ENCODE measurements around the gene MRPS12. TPM values are rescaled to one million over a fixed set of nuclear protein-coding genes. Genes with fewer than 3 reads are reported as not detected.
A peak's percentile ranks its signal among the peaks of the same experiment; 100 is the strongest.

The MRPS12 gene
- total and polyA plus RNA-seq, 2 of the 13 experiments (the other 11 are each of a cell fraction or from before 2014, with no cell fraction given) = 27.5 to 54.8 TPM

GRCh38 chr19:38929929-38930775, 592 bp upstream of the MRPS12 start, which contains the start of gene SARS2 (continued):
- TF ChIP-seq, protein P1, sequence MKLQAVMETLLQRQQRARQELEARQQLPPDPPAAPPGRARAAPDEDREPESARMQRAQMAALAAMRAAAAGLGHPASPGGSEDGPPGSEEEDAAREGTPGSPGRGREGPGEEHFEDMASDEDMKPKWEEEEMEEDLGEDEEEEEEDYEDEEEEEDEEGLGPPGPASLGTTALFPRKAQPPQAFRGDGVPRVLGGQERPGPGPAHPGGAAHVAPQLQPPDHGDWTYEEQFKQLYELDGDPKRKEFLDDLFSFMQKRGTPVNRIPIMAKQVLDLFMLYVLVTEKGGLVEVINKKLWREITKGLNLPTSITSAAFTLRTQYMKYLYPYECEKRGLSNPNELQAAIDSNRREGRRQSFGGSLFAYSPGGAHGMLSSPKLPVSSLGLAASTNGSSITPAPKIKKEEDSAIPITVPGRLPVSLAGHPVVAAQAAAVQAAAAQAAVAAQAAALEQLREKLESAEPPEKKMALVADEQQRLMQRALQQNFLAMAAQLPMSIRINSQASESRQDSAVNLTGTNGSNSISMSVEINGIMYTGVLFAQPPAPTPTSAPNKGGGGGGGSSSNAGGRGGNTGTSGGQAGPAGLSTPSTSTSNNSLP (IDR thresholded peaks at IDR 0.05; ENCODE audit: low read depth, low read length) = no peak
- TF ChIP-seq ZNF704 (CRISPR knock-in tag; IDR thresholded peaks at IDR 0.05; ENCODE audit: borderline replicate concordance) = no peak
- TF ChIP-seq ZNF570 (CRISPR knock-in tag; IDR thresholded peaks at IDR 0.05; ENCODE audit: borderline replicate concordance) = no peak
- no peak for TF ChIP-seq TCF7 (IDR thresholded peaks at IDR 0.05; ENCODE audit: low read depth)
- no peak for TF ChIP-seq ZNF550 (CRISPR knock-in tag; IDR thresholded peaks at IDR 0.05; ENCODE audit: borderline replicate concordance)
- no peak for TF ChIP-seq IKZF4 (CRISPR knock-in tag; IDR thresholded peaks at IDR 0.05; ENCODE audit: borderline replicate concordance, low read depth, not compliant biosample characterization)
- TF ChIP-seq, protein P2, sequence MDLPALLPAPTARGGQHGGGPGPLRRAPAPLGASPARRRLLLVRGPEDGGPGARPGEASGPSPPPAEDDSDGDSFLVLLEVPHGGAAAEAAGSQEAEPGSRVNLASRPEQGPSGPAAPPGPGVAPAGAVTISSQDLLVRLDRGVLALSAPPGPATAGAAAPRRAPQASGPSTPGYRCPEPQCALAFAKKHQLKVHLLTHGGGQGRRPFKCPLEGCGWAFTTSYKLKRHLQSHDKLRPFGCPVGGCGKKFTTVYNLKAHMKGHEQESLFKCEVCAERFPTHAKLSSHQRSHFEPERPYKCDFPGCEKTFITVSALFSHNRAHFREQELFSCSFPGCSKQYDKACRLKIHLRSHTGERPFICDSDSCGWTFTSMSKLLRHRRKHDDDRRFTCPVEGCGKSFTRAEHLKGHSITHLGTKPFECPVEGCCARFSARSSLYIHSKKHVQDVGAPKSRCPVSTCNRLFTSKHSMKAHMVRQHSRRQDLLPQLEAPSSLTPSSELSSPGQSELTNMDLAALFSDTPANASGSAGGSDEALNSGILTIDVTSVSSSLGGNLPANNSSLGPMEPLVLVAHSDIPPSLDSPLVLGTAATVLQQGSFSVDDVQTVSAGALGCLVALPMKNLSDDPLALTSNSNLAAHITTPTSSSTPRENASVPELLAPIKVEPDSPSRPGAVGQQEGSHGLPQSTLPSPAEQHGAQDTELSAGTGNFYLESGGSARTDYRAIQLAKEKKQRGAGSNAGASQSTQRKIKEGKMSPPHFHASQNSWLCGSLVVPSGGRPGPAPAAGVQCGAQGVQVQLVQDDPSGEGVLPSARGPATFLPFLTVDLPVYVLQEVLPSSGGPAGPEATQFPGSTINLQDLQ (CRISPR knock-in tag; IDR thresholded peaks at IDR 0.05) = no peak; the same call in 1 of the 2 replicates
- TF ChIP-seq ZFP62 (CRISPR knock-in tag; IDR thresholded peaks at IDR 0.05) = no peak
- TF ChIP-seq KLF12 (CRISPR knock-in tag; IDR thresholded peaks at IDR 0.05; ENCODE audit: borderline replicate concordance) = no peak; the same call in 1 of the 2 replicates
- TF ChIP-seq SMAD1 (CRISPR knock-in tag; IDR thresholded peaks at IDR 0.05; ENCODE audit: borderline replicate concordance, low read depth) = no peak
- no peak for TF ChIP-seq ZNF124 (CRISPR knock-in tag; IDR thresholded peaks at IDR 0.05)
- TF ChIP-seq HNF4G (IDR thresholded peaks at IDR 0.05; ENCODE audit: borderline replicate concordance, low read depth, low read length) = no peak
- no peak for TF ChIP-seq HNF4G (CRISPR knock-in tag; IDR thresholded peaks at IDR 0.05; ENCODE audit: borderline replicate concordance, low read depth)
- TF ChIP-seq ZNF558 (CRISPR knock-in tag; IDR thresholded peaks at IDR 0.05; ENCODE audit: borderline replicate concordance) = no peak
- TF ChIP-seq ARNT (IDR thresholded peaks at IDR 0.05) = no peak
- TF ChIP-seq ZNF720 (CRISPR knock-in tag; IDR thresholded peaks at IDR 0.05) = no peak
- no peak for TF ChIP-seq ZNF496 (CRISPR knock-in tag; IDR thresholded peaks at IDR 0.05; ENCODE audit: insufficient replicate concordance)
- TF ChIP-seq NR2F1 (CRISPR knock-in tag; IDR thresholded peaks at IDR 0.05) = no peak
- TF ChIP-seq ESRRA (CRISPR knock-in tag; IDR thresholded peaks at IDR 0.05; ENCODE audit: low read depth) = no peak
- no peak for TF ChIP-seq EHMT2 (IDR thresholded peaks at IDR 0.05; ENCODE audit: borderline replicate concordance, low read depth, low read length)
- TF ChIP-seq RFXAP (CRISPR knock-in tag; IDR thresholded peaks at IDR 0.05; ENCODE audit: borderline replicate concordance) = 0 out of 2 replicates have a peak, but pooled peaks have one; percentile 19
- TF ChIP-seq NR3C1 (CRISPR knock-in tag; IDR thresholded peaks at IDR 0.05) = no peak
- no peak for TF ChIP-seq RXRA (CRISPR knock-in tag; IDR thresholded peaks at IDR 0.05)
- no peak for TF ChIP-seq ZBTB8A (CRISPR knock-in tag; IDR thresholded peaks at IDR 0.05; ENCODE audit: borderline replicate concordance, low read depth)
- no peak for TF ChIP-seq TMF1 (CRISPR knock-in tag; IDR thresholded peaks at IDR 0.05; ENCODE audit: low read depth)
